OCI-LY3 (cell line): ENCODE data around the gene KCNN3.

Experiments used
- H2AFZ ChIP-seq: fragments of 200-600, 300-600 bp; shearing (Covaris generic); 2 replicates; pipeline ENCODE4 v1.6.0; 2014; ENCODE audit warnings: antibody characterized with exemption, low read depth, low read length
- H3K27ac ChIP-seq: fragments of 200-600, 300-600 bp; sonication (generic); 2 replicates; pipeline ENCODE4 v1.5.1; 2014; ENCODE audit warnings: mild to moderate bottlenecking, low read length, moderate library complexity, mixed read lengths
- H3K27me3 ChIP-seq: fragments of 200-600, 300-600 bp; sonication (generic); 2 replicates; pipeline ENCODE4 v1.6.1; 2014; ENCODE audit warnings: low read depth, low read length, mixed read lengths
- H3K36me3 ChIP-seq: fragments of 200-600, 300-600 bp; sonication (generic); replicated peaks from 2 replicates; pipeline ENCODE3; 2014; ENCODE audit warnings: low read depth, low read length, mixed read lengths
- H3K4me1 ChIP-seq: fragments of 300-600, 200-600 bp; sonication (generic); 2 replicates; pipeline ENCODE4 v1.6.1; 2014; ENCODE audit warnings: low read length, mixed read lengths
- H3K4me2 ChIP-seq: fragments of 200-600, 300-600 bp; sonication (generic); 2 replicates; pipeline ENCODE4 v1.6.1; 2014; ENCODE audit warnings: low read length, mixed read lengths
- H3K4me3 ChIP-seq: fragments of 300-600, 200-600 bp; sonication (generic); 2 replicates; pipeline ENCODE4 v1.5.1; 2014; ENCODE audit warnings: antibody characterized with exemption, mild to moderate bottlenecking, low read length, moderate library complexity
- H3K79me2 ChIP-seq: fragments of 300-600, 200-600 bp; shearing (Covaris generic); 2 replicates; pipeline ENCODE4 v1.6.1; 2014; ENCODE audit warnings: mild to moderate bottlenecking, low read length, mixed read lengths
- H3K9ac ChIP-seq: fragments of 300-600, 200-600 bp; shearing (Covaris generic); 2 replicates; pipeline ENCODE4 v1.6.0; 2014; ENCODE audit warnings: mild to moderate bottlenecking, low read length, moderate library complexity
- H3K9me3 ChIP-seq: fragments of 200-600, 300-600 bp; shearing (Covaris generic); 2 replicates; pipeline ENCODE4 v1.6.1; 2014; ENCODE audit warnings: low read length, mixed read lengths; ENCODE audit not compliant: insufficient read depth
- H4K20me1 ChIP-seq: fragments of 200-600, 300-600 bp; sonication (generic); 2 replicates; pipeline ENCODE4 v1.6.1; 2016; ENCODE audit warnings: low read length, mixed read lengths; ENCODE audit not compliant: insufficient read depth
- EZH2phosphoT487 ChIP-seq: fragments of 200-600 bp; shearing (Covaris generic); IDR thresholded peaks from 2 replicates; pipeline ENCODE4 v1.6.1; 2018; ENCODE audit warnings: antibody characterized with exemption, mixed run types, low read depth
- TF ChIP-seq, protein P1 (sequence below): fragments of 200-600, 300-600 bp; sonication (generic); IDR thresholded peaks from 2 replicates; pipeline ENCODE4 v1.5.1; 2014; ENCODE audit warnings: antibody characterized with exemption, low read length, low read depth

KCNN3 gene

DNA sequence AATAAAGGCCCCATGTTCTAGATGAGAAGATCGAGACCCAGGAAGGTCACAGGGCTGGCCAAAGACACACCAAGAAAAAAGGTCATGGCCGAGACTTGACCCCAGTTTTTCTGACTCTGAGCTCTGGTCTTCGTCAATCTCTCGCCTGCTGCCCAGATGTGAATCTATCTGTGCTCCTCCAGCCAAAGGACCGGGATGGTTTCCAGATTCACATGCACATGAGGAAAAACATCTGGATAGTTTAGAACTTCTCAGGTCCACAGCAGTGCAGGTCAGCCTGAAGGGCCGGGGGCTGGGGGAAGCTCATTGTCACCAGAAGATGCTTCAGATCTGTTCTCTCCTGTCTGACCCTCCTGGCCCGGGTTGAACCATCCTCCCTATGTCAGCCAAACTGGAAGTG lies 49.0 kb downstream of the KCNN3 start:
- no peaks in the 10 kb centered on the region for H3K9me3 ChIP-seq
- no peak overlapping the region for H3K9ac ChIP-seq
- H3K79me2 ChIP-seq = no peaks in the 10 kb centered on the region
- no peak overlapping the region for H3K4me3 ChIP-seq
- H2AFZ ChIP-seq = no peak overlapping the region
- H3K27ac ChIP-seq = no peak overlapping the region
- TF ChIP-seq EZH2phosphoT487 = no peak
- TF ChIP-seq, protein P1, sequence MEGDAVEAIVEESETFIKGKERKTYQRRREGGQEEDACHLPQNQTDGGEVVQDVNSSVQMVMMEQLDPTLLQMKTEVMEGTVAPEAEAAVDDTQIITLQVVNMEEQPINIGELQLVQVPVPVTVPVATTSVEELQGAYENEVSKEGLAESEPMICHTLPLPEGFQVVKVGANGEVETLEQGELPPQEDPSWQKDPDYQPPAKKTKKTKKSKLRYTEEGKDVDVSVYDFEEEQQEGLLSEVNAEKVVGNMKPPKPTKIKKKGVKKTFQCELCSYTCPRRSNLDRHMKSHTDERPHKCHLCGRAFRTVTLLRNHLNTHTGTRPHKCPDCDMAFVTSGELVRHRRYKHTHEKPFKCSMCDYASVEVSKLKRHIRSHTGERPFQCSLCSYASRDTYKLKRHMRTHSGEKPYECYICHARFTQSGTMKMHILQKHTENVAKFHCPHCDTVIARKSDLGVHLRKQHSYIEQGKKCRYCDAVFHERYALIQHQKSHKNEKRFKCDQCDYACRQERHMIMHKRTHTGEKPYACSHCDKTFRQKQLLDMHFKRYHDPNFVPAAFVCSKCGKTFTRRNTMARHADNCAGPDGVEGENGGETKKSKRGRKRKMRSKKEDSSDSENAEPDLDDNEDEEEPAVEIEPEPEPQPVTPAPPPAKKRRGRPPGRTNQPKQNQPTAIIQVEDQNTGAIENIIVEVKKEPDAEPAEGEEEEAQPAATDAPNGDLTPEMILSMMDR = no peak
- H3K4me2 ChIP-seq = no peak overlapping the region
- no peaks in the 10 kb centered on the region for H3K27me3 ChIP-seq
- no peaks in the 10 kb centered on the region for H3K36me3 ChIP-seq
- H4K20me1 ChIP-seq = no peaks in the 10 kb centered on the region
- peaks cover 24% of the 10 kb centered on the region for H3K4me1 ChIP-seq

DNA sequence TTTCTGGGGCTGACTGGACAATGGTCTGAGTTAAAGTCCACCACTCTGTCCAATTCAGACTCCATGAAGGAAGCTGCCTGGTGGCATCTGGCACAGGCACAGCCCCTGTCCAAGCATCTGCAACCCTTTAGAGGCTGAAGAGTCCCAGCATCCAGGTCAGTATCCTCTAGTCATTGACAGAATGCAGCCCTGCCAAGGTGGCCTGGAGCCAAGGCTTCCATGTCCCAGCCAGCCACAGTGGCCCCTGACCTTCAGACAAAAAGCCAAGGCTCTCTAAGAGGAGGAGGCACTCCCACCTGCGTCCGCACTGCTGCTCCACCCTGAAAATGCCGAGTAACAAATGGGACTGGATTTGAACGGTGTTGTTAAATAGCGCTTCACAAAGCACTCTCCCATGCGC lies 49.4 kb downstream of the KCNN3 start:
- no peaks in the 10 kb centered on the region for H3K27me3 ChIP-seq
- no peak overlapping the region for H3K9ac ChIP-seq
- no peaks in the 10 kb centered on the region for H3K9me3 ChIP-seq
- H2AFZ ChIP-seq = no peak overlapping the region
- H3K4me3 ChIP-seq = no peak overlapping the region
- 0 out of 2 replicates have a peak overlapping the region, but pooled peaks have one; percentile 11 for H3K4me2 ChIP-seq
- H3K36me3 ChIP-seq = no peaks in the 10 kb centered on the region
- TF ChIP-seq, protein P1 = no peak
- no peak for TF ChIP-seq EZH2phosphoT487
- H3K4me1 ChIP-seq = peaks cover 24% of the 10 kb centered on the region
- H3K79me2 ChIP-seq = no peaks in the 10 kb centered on the region
- H3K27ac ChIP-seq = 0 out of 2 replicates have a peak overlapping the region, but pooled peaks have one; percentile 9
- no peaks in the 10 kb centered on the region for H4K20me1 ChIP-seq

DNA sequence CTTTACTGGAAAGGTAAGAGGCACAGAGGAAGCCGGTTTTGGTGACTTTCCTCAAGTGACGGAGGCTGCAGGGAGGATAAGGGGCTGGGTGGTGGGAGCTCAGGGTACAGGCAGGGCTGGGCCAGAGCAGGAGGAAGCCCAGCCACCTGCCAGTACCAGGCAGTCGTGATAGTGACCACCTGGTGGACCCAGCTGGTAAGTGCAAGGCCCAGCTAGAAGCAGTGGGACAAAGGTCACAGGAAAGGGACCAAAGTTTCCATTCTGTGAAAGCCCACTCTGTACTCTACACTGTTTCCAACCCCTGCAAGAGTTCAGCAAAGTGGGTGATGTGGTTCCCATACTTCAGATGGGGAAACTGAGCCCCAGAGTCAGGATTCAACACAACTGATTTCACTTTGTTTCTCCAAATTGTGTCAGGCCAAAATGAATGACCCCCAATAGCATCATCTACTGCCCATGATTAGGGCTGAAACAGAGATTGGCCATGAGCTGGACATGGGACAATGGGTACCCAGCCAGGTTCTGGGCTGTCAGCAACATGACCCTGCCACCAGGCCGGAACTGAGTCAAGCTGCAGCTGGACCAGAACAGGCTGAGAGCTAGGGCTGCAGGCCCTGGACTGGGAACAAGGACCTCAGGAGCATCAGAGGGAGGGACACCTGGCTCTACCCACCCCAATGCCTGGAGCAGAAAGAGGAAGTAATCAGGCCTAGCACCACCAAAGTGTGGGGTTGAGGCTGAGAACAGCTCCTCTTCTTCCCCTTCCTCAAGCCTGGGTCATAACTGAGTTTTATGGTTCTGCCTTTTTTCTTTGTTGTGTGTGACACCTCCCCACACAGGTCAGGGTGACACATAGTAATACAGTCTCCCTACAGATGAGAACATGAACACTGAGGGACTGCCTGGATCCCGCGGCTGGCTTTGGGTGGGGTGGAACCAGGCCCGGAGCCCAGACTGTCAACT lies 50.2 kb downstream of the KCNN3 start:
- Histone ChIP-seq H3K27me3 (no peaks in the 10 kb centered on the region), H3K4me2 (peak overlapping the region; percentile 11; the same call in 1 of the 2 replicates)
- TF ChIP-seq EZH2phosphoT487 = no peak
- TF ChIP-seq, protein P1 = peak; percentile 27

DNA sequence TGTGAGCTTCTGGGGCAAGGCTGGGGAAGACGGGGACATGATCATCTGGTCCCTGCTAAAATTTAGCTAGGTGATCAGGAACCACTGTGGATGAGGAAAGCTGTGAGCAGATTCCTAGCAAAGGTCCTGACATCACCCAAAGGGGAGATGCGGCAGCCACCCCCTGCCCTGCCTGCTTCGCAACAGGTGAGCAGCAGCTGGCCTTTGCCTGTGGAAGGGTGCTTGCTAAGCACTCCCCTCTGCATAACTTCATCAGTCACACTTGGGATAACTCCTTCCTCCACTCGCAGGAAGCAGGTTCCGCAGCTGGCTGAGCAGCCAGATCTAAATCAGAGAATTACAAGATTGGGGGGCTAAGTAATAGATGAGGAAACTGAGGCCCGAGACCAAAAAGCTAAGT lies 51.2 kb downstream of the KCNN3 start:
- H3K4me3 ChIP-seq = no peak overlapping the region
- H3K36me3 ChIP-seq = no peaks in the 10 kb centered on the region
- TF ChIP-seq EZH2phosphoT487 = no peak
- TF ChIP-seq, protein P1 = no peak
- H3K27me3 ChIP-seq = no peaks in the 10 kb centered on the region
- H3K27ac ChIP-seq = no peak overlapping the region
- H4K20me1 ChIP-seq = no peaks in the 10 kb centered on the region
- no peak overlapping the region for H3K4me2 ChIP-seq
- no peak overlapping the region for H3K9ac ChIP-seq
- H3K9me3 ChIP-seq = no peaks in the 10 kb centered on the region
- no peaks in the 10 kb centered on the region for H3K79me2 ChIP-seq
- H2AFZ ChIP-seq = no peak overlapping the region
- peaks cover 24% of the 10 kb centered on the region for H3K4me1 ChIP-seq

More for the DNA sequence above, 50.2 kb downstream of the KCNN3 start:
- H3K4me1 ChIP-seq = peaks cover 24% of the 10 kb centered on the region
- H3K4me3 ChIP-seq = no peak overlapping the region
- H3K9me3 ChIP-seq = no peaks in the 10 kb centered on the region
- H3K36me3 ChIP-seq = no peaks in the 10 kb centered on the region
- 0 out of 2 replicates have a peak overlapping the region, but pooled peaks have one; percentile 9 for H3K27ac ChIP-seq
- no peak overlapping the region for H3K9ac ChIP-seq
- H2AFZ ChIP-seq = no peak overlapping the region
- no peaks in the 10 kb centered on the region for H3K79me2 ChIP-seq
- no peaks in the 10 kb centered on the region for H4K20me1 ChIP-seq
